Measurements from ENCODE around the gene RSPH6A.

Gene RSPH6A

DNA sequence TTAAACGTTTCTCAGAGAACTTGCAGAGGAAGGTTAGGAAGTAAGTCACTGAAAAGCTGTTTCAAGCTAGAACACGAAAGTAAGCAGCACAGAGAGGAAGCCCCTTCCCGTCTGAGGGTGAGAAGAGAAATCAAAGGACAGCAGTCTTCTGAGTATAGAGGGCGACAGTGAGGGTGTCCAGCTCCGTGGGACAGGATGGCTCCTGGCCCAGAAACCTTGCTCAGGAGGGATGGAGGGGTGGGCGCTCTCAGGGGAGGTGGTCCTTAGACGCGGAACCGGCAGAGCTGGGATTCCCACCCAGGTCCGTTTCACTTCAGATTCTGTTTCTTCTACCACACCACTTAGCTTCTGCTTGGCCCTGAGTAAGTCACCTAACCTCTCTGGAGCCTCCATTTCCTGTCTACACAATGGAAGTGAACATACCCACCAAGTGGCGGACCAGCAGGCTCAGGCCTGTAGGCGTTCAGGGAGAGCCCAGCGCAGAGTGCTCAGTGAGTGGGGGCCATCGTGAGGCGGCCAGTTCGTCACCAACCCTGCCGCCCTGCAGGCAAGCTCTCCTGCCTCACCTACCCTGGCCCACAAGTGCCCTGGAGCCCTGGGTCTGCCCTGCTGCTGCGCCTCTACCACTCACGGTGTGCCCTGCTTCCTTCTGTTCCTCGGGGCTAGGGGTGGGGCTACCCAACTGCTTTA is 5.5 kb upstream of the RSPH6A start:
- Mint-ChIP-seq H3K4me1 (peaks cover 7 to 25% of the 10 kb centered on the region in 2 donors), H3K4me3 (no peak overlapping the region), H3K27me3 (peaks cover 0 to 4% of the 10 kb centered on the region in 2 donors), H3K36me3 (peaks cover 50 to 58% of the 10 kb centered on the region in 2 donors), H3K9me3 (no peaks in the 10 kb centered on the region), H3K27ac (peak overlapping the region; percentile 20)
- no peak for DNase-seq
- ATAC-seq (replicated peaks) = no peak

DNA sequence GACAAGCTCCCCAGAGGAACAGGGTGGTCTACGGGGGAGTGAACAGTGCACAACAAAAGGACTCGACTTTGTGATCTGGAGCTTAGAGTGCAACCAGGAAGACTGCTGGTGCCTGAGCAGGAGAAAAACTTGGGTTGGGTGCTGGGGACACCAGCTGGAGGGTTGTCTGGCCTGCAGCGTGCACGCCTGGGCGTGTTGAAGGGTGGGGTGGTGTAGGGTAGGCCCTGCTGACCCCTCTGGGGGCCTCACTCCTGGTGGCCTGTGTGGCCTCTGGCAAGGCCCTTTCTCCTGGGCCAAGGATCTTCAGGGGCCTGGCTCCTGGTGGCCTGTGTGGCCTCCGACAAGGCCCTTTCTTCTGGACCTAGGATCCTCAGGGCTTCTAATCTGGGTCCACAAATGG is 4.7 kb upstream of the RSPH6A start:
- H3K36me3 Mint-ChIP-seq = peaks cover 49 to 54% of the 10 kb centered on the region in 2 donors
- H3K4me3 Mint-ChIP-seq = no peak overlapping the region
- H3K4me1 Mint-ChIP-seq = peaks cover 9 to 27% of the 10 kb centered on the region in 2 donors
- no peak for ATAC-seq (replicated peaks)
- peaks cover 0 to 6% of the 10 kb centered on the region in 2 donors for H3K27me3 Mint-ChIP-seq
- DNase-seq = no peak
- H3K9me3 Mint-ChIP-seq = no peaks in the 10 kb centered on the region
- no peak overlapping the region for H3K27ac Mint-ChIP-seq

DNA sequence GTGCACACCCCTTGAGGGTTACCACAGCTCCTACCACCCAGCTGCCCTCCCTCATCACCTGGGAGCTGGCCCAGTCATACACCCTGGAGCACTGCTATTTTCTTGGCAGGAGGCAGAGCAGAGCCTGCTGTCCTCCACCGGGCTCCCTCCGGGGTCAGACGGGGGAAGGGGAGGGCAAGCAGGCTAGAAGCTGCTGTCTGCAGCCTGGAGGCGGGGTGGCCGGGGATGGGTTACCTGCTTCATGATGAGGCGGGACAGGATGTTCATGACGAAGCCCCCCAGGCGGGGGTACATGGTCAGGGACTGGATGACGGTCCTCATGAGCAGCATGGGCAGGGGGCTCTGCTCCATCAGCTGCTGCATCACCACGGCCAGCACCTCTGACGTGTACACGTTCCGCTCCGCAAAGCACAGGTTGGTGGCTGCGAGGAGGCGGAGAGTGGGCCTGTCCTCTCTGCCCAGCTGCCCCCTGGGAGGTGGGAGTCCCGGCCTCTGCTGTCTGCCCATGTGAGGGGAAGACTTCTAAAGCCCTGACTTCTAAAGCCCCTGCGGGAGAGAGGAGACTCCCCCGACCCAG is 2.7 kb upstream of the RSPH6A start:
- Mint-ChIP-seq H3K27ac (peak overlapping the region; percentile 31), H3K27me3 (peaks cover under 1 to 21% of the 10 kb centered on the region in 2 donors), H3K4me1 (peaks cover 9 to 27% of the 10 kb centered on the region in 2 donors), H3K36me3 (peaks cover 46 to 52% of the 10 kb centered on the region in 2 donors), H3K9me3 (no peaks in the 10 kb centered on the region), H3K4me3 (no peak overlapping the region)
- peak; percentile 6 to 17 for ATAC-seq (replicated peaks)
- no peak for DNase-seq

DNA sequence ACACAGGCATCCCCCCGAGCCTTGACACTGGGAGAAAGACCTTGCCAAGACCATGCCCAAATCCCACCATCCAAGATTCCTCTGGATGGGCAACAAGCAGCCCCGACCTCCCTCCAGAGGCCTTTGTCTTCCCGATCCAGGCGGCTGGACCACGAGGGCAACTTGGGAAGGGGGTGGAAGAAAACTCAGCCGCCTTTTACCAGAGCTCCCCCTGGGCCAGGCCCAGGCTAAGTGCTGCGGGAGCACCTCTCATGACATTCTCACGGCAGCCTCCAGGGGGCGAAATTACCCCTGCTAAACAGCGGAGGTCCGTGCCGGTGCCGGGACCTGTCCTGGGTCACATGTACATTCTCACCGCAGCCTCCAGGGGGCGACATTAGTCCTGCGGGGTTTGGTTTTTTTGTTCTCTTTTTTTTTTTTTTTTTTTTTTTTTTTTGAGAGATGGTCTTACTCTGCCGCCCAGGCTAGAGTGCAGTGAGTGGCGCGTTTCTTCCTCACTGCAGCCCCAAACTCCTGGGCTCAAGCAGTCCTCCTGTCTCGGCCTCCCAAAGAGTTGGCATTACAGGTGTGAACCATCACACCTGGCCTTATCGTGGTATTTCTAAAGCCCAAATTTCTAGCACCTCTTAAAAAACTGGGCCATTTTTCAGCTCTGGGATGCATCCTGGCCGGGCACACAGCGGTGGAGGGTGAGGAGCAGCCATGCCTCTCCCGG is 2.1 kb upstream of the RSPH6A start:
- peak; percentile 91 for DNase-seq
- peaks cover 9 to 27% of the 10 kb centered on the region in 2 donors for H3K4me1 Mint-ChIP-seq
- peak overlapping the region in 1 of 2 donors; percentile 22 for H3K4me3 Mint-ChIP-seq
- ATAC-seq (replicated peaks) = peak; percentile 94 to 97
- peak overlapping the region; percentile 20 for H3K27ac Mint-ChIP-seq
- H3K27me3 Mint-ChIP-seq = peaks cover 7 to 27% of the 10 kb centered on the region in 2 donors
- H3K9me3 Mint-ChIP-seq = no peaks in the 10 kb centered on the region
- H3K36me3 Mint-ChIP-seq = peaks cover 46 to 51% of the 10 kb centered on the region in 2 donors

DNA sequence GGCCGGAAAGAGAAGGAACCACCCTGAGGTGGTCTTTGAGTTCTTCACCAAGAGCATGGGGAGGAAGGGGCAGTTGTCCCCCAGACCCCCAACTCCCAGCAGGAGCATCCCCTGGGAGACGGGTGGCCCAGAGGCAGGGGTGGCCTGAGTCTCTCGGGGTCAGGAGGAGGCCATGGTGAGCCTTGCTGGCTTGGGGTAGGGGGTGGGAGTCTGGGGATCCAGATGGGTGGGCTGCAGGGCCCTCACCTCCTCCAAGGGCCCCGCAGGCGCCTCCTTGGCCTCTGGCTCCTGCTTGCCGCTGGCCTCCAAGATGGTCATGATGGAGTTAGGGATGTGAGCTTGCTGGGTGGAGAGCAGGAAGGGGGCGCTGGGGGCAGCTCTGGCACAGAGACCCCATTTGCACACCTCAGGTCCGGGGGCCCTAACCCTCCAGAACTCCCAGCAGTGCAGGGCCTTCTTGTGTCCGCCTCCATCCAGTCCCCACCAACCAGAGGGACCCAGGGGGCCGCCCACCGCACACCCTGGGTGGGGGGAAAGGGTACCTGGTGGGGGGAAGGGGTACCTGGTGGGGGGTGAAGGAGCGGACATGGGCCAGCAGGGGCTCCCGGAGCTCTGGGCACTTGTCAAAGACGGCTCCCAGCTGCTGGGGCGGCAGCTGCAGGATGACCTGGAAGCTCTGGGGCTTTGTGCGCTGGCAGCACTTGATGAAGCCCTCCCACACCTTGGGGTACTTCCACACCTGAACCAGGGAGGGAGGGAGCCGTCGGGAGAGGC is 1.3 kb upstream of the RSPH6A start:
- no peak for ATAC-seq (replicated peaks)
- Mint-ChIP-seq H3K4me1 (peaks cover 9 to 27% of the 10 kb centered on the region in 2 donors), H3K4me3 (no peak overlapping the region), H3K9me3 (no peaks in the 10 kb centered on the region), H3K27ac (no peak overlapping the region), H3K36me3 (peaks cover 45 to 50% of the 10 kb centered on the region in 2 donors), H3K27me3 (peaks cover 8 to 29% of the 10 kb centered on the region in 2 donors)
- DNase-seq = no peak

DNA sequence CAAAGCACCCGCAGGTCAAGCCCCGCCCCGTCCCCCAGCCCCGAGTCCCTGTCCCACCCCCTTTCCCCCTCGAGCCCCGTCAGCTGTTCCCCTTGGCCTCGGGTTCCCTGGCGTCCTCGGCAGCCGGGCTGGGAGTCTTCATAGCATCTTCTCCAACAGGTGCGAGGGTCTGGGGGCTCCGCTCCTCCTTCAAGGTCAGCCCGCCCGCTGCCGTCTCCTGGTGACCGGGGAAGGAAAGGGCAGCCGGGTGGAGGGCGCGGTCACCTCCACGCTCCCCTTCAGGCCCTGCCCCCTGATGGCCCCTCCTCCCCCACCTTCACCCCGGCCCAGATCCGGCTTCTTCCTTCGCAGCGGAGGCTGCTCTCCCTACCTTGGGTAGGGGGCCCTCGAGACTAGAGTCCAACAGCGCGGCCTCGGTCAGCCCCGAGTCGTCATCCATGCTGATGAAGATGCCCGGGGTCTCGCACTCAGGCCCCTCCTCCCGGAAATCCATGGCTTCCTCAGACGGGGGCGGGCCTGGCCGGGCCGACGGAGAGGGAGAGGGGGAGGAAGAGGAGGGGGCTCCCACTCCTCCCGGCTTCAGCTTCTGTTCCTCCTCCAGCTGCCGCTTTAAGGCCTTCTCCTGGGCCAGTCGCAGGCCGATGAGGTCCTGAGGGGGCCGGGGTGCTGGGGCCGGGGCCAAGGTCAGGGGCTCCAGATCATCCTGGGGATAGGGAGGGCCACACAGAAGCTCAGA is 541 bp upstream of the RSPH6A start:
- peak overlapping the region; percentile 52 to 64 for H3K4me3 Mint-ChIP-seq
- H3K27me3 Mint-ChIP-seq = peaks cover 9 to 30% of the 10 kb centered on the region in 2 donors
- H3K27ac Mint-ChIP-seq = peak overlapping the region; percentile 66
- H3K36me3 Mint-ChIP-seq = peaks cover 39 to 46% of the 10 kb centered on the region in 2 donors
- H3K9me3 Mint-ChIP-seq = no peaks in the 10 kb centered on the region
- ATAC-seq (replicated peaks) = no peak
- peaks cover 10 to 28% of the 10 kb centered on the region in 2 donors for H3K4me1 Mint-ChIP-seq
- DNase-seq = no peak

DNA sequence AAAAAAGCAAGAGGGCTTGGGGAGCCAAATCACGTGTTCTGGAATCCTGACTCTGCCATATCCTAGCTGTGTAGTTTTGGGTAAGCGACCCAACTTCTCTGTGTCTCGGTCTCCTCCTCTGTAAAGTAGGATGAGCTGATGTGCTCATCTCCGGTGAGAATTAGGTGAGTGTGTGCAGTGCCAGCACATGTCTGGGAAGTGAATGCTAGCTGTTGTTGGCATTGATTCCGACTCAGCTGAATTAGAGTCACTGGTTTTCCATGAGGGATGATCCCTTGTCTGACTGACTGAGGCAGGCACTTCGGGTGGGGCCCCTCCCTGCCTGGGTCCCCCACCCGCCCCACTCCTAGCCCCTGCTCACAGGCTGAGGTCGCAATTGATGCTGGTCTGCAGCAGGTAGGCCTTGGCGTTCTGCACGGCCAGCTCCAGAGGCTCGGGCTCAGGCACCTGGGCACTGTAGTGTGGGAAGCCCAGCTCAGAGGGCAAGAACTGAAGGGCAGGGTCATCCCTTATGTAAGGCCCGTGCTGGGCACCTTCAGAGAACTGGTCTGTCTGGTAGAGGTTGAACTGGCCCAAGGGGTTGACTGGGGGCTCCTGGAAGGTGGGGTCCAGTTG is 835 bp downstream of the RSPH6A start:
- H3K4me1 Mint-ChIP-seq = peaks cover 18 to 38% of the 10 kb centered on the region in 2 donors
- H3K27me3 Mint-ChIP-seq = peaks cover 12 to 39% of the 10 kb centered on the region in 2 donors
- H3K9me3 Mint-ChIP-seq = no peaks in the 10 kb centered on the region
- peaks cover 32 to 36% of the 10 kb centered on the region in 2 donors for H3K36me3 Mint-ChIP-seq
- peak overlapping the region; percentile 37 for H3K27ac Mint-ChIP-seq
- no peak overlapping the region for H3K4me3 Mint-ChIP-seq
- ATAC-seq (replicated peaks) = no peak
- no peak for DNase-seq

DNA sequence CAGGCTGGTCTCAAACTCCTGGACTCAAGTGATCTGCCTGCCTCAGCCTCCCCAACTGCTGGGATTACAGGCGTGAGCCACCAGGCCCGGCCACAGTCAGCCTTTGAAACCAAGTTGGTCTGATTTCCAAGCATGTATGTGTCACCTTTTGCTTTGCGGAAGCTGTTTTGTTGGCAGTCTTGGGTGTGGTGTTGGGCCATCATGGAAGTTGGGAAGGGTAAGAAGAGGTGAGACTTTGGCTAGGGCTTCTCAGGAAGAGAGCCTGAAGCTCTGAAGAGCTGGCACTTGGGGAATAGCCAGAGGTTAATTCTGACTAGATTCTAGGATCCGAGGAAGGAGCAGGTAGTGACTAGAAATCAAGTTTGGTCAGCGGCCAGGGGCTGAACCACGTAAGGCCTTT is 2.8 kb downstream of the RSPH6A start:
- Mint-ChIP-seq H3K4me3 (no peak overlapping the region), H3K27me3 (peaks cover 12 to 41% of the 10 kb centered on the region in 2 donors), H3K4me1 (peaks cover 14 to 31% of the 10 kb centered on the region in 2 donors), H3K27ac (no peak overlapping the region), H3K36me3 (peaks cover 25 to 26% of the 10 kb centered on the region in 2 donors), H3K9me3 (no peaks in the 10 kb centered on the region)
- ATAC-seq (replicated peaks) (no peak), DNase-seq (no peak)

DNA sequence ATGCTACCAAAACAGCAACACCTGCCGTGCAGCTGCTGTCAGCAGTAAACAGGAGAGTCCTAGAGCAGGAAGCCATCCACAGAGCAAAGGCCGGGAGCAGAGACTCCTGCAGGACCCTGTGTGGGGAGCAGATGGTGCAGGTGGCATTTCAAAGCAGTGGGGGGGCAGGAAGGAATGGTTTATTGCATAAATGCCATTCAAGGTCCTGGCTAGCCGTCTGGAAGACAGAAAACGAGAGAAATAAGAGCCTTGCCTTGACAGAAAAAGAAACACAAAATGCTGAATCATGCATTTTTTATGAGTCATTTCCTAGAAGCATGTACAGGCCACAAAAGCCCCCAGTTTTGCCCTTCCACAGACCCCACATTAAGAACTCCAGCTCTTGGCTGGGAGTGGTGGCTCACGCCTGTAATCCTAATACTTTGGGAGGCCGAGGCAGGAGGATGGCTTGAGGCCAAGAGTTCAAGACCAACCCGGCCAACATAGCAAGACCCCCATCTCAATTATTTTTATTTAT is 5.4 kb downstream of the RSPH6A start:
- peak; percentile 42 to 46 for ATAC-seq (replicated peaks)

DNA sequence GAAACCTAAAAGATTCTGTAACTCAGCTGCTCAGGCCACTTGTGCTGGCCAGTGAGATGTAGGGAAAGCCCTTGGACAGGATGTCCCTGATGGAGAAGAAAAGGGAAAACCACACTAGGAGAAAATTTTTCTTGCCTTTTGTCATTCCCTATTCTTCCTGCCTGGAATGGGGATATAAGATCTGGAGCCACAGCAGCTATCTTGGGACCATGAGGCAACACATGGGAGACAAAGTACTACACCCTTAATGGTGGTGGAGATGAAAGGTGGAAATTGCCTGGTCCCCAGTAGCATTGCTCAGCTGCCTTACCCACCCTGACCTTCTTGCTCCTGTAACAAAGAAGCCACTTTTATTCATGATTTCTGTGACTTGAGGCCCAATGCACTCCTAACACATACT is 9.4 kb downstream of the RSPH6A start:
- peaks cover 11 to 35% of the 10 kb centered on the region in 2 donors for H3K27me3 Mint-ChIP-seq
- H3K4me3 Mint-ChIP-seq = no peak overlapping the region
- no peaks in the 10 kb centered on the region for H3K9me3 Mint-ChIP-seq
- H3K27ac Mint-ChIP-seq = no peak overlapping the region
- DNase-seq (no peak), ATAC-seq (replicated peaks) (no peak)
- peaks cover 12 to 15% of the 10 kb centered on the region in 2 donors for H3K4me1 Mint-ChIP-seq
- H3K36me3 Mint-ChIP-seq = no peaks in the 10 kb centered on the region

More for the DNA sequence above, 5.4 kb downstream of the RSPH6A start:
- H3K4me1 Mint-ChIP-seq = peaks cover 12 to 15% of the 10 kb centered on the region in 2 donors
- no peaks in the 10 kb centered on the region for H3K9me3 Mint-ChIP-seq
- H3K36me3 Mint-ChIP-seq = peaks cover 10 to 14% of the 10 kb centered on the region in 2 donors
- no peak for DNase-seq
- peak overlapping the region; percentile 76 for H3K27ac Mint-ChIP-seq
- H3K4me3 Mint-ChIP-seq = peak overlapping the region; percentile 1 to 33
- peaks cover 12 to 35% of the 10 kb centered on the region in 2 donors for H3K27me3 Mint-ChIP-seq

DNA sequence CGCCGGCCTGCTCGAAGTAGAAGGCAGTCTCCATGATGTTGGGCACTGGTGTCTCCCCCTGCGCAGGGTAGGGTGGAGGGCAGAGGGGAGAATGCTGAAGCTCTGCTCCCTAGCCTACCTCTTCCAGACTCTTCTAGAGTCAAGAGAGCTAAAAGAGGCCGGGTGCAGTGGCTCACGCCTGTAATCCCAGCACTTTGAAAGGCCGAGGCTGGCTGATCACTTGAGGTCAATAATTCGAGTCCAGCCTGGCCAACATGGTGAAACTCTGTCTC is 10.2 kb downstream of the RSPH6A start:
- Mint-ChIP-seq H3K4me3 (no peak overlapping the region), H3K27ac (no peak overlapping the region), H3K27me3 (peaks cover 10 to 38% of the 10 kb centered on the region in 2 donors), H3K36me3 (no peaks in the 10 kb centered on the region), H3K9me3 (no peaks in the 10 kb centered on the region), H3K4me1 (peaks cover 8 to 12% of the 10 kb centered on the region in 2 donors)
- DNase-seq (no peak), ATAC-seq (replicated peaks) (no peak)

DNA sequence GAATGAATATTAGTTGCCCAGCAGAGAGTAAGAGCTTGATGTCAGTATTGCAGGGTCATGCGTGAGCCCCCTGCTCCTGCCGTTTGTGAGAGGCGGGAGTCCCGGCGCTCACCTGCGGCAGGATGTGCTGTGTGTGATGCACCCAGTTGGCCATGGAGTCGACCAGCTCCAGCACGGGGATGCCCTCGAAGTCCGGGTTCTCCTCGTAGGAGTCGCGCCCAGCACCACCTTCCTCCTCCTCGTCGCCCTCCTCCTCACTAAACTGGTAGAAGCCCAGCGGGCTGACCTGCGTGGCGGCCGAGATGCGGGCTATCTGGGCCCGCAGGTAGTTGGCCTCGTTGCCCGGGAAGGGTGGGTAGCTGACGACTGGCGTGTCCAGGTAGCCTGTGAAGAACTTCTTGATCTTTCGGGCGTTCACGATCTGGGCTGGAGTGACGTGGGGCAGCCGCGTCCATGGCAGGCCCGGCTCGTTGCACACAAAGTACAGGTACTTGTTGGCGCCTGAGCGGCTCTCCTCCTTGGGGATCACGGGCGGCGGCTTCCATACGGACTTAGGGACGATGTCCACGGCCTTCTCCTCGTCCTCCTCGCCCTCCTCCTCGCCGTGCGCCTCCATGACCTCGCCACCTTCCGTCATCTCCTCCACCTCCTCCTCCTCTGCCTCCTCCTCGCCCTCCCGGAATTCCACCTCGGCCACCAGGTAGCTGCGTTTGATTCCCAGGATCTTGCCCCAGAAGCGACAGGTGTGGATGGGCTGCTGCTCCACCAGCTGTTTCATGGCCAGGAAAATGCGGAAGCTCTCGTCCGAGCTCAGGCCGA is 10.8 kb downstream of the RSPH6A start:
- Mint-ChIP-seq H3K4me1 (peaks cover 3 to 11% of the 10 kb centered on the region in 2 donors), H3K27ac (no peak overlapping the region), H3K36me3 (no peaks in the 10 kb centered on the region), H3K9me3 (no peaks in the 10 kb centered on the region), H3K4me3 (no peak overlapping the region), H3K27me3 (peaks cover 10 to 37% of the 10 kb centered on the region in 2 donors)
- DNase-seq = no peak
- no peak for ATAC-seq (replicated peaks)
